Activated naive CD4-positive, alpha-beta T cell treated with Interleukin-2 at 50 U/mL for 16 hours (primary cell): ENCODE results near the gene RIOK3.
"Not testable (repeated sequence)": the region's sequence is repeated elsewhere in the genome, so short reads cannot be mapped to it uniquely, and the experiment has no call there.

Source experiments
- DNase-seq: peaks from one replicate; pipeline ENCODE4 v3.0.0-alpha.2; 2020

RIOK3 gene

GRCh38 chr18:23498877-23499276 is 45.8 kb downstream of the RIOK3 start:
- DNase-seq: peak; percentile 71

DNA sequence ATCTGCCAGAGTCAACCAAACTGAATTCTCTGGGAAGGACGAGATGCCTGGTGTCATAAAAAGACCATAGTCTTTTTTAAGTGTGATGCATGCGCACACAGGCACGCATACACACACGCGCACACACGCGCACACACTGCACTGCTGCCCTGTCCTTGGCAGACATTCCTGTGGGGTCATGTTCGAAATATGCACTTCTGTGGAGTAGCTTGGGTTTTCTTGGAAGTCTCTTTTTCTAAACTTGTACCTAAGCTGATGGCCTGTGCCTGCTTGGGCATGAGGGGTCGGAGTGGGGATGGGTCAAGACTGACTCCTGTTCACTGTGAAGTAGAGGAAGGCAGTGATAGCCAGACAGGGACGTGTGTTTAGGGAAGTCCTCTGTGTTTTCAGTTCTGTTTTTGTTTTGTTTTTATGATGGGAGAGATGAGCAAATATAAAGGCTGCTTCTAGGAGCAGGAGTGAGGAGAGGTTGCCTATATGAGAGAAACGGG is 46.2 kb downstream of the RIOK3 start:
- no peak for DNase-seq

GRCh38 chr18:23501626-23502025 is 48.5 kb downstream of the RIOK3 start:
- DNase-seq: no peak

- DNase-seq: no peak
Measured at GRCh38 chr18:23502516-23503037, 49.5 kb downstream of the RIOK3 start.

DNA sequence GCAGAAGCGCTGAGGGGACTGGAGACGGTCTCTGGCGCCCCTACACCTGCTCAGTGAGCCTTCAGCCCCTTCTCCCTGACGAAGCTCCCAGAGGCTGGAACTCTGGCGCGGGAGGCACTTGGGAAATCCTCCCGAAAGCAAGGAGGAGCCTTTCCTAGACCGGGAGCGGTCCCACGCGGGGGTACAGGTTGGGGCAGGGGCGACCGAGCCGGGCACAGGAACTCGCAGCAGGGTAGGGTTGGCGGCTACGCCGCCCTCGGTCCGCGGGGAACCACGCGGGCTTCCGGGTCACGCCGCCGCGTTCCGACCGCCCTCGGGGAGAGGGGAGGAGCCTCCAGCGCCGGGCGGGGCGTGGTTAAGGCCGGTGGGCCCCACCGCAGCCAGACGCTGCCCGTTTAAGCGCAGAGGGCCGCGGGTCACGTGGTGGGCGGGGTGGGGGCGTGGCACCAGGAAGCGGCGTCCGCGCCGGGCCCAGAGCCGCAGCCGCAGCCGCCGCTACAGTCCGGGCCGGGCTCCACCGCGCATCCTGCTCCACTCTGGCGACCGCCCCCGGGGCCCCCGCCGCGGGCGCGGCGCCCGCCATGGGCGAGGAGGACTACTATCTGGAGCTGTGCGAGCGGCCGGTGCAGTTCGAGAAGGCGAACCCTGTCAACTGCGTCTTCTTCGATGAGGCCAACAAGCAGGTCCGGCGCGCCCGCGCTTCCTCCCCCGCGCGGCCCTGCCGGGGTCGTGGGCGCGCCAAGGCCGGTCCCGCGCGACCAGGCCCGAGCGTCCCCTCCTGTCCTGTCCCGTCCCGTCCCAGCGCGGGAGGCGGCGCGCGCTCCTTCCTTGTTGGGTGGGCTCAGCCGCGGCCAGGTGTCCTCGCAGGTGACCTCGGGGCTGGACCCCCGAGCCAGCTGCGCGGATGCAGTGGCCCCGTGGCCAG is 50.2 kb downstream of the RIOK3 start, which contains the start of gene RMC1:
TSS of gene RMC1 (plus strand) at position 474 of the 925 bp plus-strand sequence. CDS start at position 582, 108 bp downstream.
- peak; percentile 99 for DNase-seq

- DNase-seq: peak; percentile 21
Measured at GRCh38 chr18:23503963-23504344, 50.9 kb downstream of the RIOK3 start.

- peak; percentile 7 for DNase-seq
Measured at GRCh38 chr18:23504720-23505119, 51.6 kb downstream of the RIOK3 start.

DNA sequence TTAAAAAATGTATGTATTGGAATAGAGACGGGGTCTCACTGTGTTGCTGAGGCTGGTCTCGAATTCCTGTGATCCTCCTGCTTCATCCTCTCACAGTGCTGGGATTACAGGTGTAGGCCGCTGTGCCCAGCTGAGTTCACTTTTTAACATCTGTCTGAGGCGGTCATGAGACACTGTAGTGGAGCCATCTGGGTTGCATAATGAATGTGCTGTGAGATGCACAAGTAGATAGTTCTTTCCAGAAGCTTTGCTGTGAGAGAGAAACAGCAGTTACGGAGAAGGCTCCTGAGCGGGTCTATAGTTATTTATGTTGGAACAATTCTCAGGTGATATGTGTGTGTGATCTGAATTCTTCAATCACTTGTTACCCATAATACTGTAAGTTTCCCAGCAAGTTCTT is 53.3 kb downstream of the RIOK3 start:
- DNase-seq: no peak

GRCh38 chr18:23510923-23511322 is 57.8 kb downstream of the RIOK3 start:
- not testable (repeated sequence) for DNase-seq

DNA sequence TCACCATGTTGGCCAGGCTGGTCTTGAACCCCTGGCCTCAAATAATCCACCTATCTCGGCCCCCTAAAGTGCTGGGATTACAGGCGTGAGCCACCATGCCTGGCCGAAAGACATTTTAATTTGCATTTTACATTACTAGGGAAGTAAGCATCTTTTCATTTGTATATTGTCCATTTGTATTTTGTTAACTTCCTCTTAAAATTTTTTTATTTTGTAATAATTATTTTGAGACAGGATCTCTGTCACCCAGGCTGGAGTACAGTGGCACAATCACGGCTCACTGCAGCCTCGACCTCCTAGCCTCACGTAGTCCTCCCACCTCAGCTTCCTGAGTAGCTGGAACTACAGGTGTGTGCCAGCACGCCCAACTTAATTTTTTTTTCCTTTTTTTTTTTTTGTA is 59.1 kb downstream of the RIOK3 start:
- not testable (repeated sequence) for DNase-seq

DNA sequence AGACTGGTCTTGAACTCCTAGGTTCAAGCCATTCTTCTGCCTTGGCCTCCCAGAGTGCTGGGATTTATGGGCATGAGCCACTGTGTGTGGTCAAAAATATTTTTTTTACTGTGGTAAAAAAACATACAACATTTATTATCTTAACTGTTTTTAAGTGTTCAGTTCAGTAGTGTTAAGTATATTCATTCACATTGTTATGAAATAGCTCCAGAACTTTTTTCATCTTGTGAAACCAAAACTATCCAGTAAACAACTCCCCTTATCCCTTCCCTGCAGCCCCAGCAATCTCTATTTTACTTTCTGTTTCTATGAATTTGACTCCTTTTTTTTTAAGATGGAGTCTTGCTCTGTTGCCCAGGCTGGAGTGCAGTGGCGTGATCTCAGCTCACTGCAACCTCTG is 59.6 kb downstream of the RIOK3 start:
- no peak for DNase-seq

- DNase-seq: peak; percentile 77
Measured at GRCh38 chr18:23515911-23516546, 62.9 kb downstream of the RIOK3 start.

DNA sequence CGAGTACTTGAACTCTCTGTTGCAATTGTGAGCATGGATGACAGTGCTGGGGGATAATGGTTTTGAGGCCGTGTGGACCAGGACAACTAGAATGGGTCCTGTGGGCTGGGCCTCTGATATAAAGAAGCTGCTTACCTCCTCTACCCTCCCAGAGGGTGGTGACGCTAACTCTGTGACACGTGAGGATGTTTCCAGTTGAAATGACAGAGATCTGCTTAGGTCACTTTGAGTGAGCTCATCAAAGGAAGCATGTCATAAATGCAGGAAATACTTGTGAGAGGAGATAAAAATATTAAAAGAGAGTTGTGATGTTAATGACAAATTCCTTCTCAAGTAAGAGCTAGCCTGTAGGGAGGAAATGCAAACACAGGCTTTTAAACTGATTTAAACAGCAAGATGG is 66.6 kb downstream of the RIOK3 start:
- DNase-seq: no peak

GRCh38 chr18:23521271-23521670 is 68.2 kb downstream of the RIOK3 start:
- DNase-seq: no peak

GRCh38 chr18:23521907-23522306 is 68.8 kb downstream of the RIOK3 start:
- DNase-seq: no peak

DNA sequence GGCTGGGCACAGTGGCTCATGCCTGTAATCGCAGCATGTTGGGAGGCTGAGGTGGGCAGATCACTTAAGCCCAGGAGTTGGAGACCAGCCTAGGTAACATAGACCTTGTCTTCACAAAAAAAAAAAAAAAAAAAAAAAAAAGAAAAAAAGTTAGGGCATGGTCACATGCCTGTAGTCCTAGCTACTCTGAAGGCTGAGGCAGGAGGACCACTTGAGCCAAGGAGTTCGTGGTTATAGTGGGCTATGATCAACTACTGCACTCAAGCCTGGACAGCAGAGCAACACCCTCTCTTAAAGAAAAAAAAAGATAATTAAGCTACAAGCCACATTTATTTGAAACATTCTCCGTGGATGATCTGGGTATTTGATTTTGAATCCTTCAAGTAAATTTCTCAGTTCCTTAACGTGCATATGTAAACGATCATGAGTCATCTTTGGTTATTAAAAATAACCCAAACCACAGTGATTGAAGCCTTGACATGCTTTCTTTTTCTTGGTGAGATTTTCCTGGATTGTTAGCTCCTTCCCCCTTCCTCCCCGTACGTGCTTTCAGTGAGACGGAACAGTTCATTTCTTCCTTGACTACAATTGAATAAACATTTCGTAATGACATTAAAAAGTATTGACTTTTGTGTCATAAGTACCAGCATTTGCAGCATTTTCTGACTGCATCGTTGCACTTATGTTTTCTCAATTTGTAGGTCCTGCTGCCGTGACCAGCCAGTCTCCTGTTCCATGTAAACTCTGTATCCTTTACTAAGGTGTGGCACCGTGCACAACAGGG is 70.5 kb downstream of the RIOK3 start:
- no peak for DNase-seq

DNA sequence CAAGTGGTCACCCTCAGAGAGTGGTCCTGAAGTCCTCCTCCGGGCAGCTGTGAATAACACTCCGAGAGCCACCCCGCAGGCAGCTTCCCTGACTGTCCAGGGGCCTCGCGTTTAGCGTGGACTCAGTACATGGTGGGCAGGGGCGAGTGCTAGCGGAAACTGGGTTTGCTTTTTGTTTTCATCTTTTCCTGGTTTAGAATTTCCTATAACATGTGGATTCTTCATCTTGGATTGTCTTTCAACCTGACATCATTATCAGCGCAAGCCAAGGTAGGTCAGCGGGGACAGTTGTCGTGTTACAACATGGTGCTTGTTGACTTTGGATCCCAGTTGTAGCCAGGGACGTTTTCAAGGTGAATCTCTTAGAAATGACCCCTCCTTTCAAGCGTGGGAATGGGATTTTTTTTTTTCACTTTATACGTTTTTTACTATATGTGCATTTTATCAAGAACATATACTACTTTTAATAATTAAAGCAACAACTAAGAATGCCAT is 71.2 kb downstream of the RIOK3 start:
- DNase-seq: no peak

GRCh38 chr18:23526501-23527063 is 73.5 kb downstream of the RIOK3 start:
- DNase-seq: no peak

GRCh38 chr18:23528580-23529472 is 75.7 kb downstream of the RIOK3 start:
- no peak for DNase-seq

- DNase-seq: no peak
Measured at GRCh38 chr18:23529604-23530003, 76.5 kb downstream of the RIOK3 start.

- DNase-seq: no peak
Measured at GRCh38 chr18:23530195-23530594, 77.1 kb downstream of the RIOK3 start.
